Measurements from ENCODE around the gene CFAP47. TPM values are rescaled to one million over a fixed set of nuclear protein-coding genes. Genes with fewer than 3 reads are reported as not detected.

CFAP47 gene
- total and polyA plus RNA-seq, 2 of the 8 experiments (the other 6 are each of a cell fraction or from before 2014, with no cell fraction given): 0.04 TPM; not detected in 1

DNA sequence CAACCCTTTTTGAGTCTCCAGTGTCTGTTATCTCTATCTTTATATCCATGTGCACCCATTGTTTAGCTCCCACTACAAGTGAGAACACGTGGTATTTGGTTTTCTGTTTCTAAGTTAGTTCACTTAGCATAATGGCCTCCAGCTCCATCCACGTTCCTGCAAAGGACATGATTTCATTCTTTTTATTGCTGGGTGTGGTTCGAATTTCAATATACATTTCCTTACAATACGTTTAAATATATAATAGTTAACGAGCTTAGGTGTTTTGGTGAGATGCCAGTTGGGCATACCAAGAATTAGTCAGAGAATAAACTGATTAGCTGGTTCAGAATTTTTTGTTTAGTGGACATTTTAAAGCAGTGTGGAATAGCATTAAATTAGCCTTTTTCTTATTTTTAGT, 196.7 kb downstream of the CFAP47 start (continued):
- TF ChIP-seq, protein P1, sequence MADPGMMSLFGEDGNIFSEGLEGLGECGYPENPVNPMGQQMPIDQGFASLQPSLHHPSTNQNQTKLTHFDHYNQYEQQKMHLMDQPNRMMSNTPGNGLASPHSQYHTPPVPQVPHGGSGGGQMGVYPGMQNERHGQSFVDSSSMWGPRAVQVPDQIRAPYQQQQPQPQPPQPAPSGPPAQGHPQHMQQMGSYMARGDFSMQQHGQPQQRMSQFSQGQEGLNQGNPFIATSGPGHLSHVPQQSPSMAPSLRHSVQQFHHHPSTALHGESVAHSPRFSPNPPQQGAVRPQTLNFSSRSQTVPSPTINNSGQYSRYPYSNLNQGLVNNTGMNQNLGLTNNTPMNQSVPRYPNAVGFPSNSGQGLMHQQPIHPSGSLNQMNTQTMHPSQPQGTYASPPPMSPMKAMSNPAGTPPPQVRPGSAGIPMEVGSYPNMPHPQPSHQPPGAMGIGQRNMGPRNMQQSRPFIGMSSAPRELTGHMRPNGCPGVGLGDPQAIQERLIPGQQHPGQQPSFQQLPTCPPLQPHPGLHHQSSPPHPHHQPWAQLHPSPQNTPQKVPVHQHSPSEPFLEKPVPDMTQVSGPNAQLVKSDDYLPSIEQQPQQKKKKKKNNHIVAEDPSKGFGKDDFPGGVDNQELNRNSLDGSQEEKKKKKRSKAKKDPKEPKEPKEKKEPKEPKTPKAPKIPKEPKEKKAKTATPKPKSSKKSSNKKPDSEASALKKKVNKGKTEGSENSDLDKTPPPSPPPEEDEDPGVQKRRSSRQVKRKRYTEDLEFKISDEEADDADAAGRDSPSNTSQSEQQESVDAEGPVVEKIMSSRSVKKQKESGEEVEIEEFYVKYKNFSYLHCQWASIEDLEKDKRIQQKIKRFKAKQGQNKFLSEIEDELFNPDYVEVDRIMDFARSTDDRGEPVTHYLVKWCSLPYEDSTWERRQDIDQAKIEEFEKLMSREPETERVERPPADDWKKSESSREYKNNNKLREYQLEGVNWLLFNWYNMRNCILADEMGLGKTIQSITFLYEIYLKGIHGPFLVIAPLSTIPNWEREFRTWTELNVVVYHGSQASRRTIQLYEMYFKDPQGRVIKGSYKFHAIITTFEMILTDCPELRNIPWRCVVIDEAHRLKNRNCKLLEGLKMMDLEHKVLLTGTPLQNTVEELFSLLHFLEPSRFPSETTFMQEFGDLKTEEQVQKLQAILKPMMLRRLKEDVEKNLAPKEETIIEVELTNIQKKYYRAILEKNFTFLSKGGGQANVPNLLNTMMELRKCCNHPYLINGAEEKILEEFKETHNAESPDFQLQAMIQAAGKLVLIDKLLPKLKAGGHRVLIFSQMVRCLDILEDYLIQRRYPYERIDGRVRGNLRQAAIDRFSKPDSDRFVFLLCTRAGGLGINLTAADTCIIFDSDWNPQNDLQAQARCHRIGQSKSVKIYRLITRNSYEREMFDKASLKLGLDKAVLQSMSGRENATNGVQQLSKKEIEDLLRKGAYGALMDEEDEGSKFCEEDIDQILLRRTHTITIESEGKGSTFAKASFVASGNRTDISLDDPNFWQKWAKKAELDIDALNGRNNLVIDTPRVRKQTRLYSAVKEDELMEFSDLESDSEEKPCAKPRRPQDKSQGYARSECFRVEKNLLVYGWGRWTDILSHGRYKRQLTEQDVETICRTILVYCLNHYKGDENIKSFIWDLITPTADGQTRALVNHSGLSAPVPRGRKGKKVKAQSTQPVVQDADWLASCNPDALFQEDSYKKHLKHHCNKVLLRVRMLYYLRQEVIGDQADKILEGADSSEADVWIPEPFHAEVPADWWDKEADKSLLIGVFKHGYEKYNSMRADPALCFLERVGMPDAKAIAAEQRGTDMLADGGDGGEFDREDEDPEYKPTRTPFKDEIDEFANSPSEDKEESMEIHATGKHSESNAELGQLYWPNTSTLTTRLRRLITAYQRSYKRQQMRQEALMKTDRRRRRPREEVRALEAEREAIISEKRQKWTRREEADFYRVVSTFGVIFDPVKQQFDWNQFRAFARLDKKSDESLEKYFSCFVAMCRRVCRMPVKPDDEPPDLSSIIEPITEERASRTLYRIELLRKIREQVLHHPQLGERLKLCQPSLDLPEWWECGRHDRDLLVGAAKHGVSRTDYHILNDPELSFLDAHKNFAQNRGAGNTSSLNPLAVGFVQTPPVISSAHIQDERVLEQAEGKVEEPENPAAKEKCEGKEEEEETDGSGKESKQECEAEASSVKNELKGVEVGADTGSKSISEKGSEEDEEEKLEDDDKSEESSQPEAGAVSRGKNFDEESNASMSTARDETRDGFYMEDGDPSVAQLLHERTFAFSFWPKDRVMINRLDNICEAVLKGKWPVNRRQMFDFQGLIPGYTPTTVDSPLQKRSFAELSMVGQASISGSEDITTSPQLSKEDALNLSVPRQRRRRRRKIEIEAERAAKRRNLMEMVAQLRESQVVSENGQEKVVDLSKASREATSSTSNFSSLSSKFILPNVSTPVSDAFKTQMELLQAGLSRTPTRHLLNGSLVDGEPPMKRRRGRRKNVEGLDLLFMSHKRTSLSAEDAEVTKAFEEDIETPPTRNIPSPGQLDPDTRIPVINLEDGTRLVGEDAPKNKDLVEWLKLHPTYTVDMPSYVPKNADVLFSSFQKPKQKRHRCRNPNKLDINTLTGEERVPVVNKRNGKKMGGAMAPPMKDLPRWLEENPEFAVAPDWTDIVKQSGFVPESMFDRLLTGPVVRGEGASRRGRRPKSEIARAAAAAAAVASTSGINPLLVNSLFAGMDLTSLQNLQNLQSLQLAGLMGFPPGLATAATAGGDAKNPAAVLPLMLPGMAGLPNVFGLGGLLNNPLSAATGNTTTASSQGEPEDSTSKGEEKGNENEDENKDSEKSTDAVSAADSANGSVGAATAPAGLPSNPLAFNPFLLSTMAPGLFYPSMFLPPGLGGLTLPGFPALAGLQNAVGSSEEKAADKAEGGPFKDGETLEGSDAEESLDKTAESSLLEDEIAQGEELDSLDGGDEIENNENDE (IDR thresholded peaks at IDR 0.05; ENCODE audit: insufficient replicate concordance, low read length): no peak
- TF ChIP-seq CBX8 (IDR thresholded peaks at IDR 0.05; ENCODE audit: borderline replicate concordance, low read depth, low read length) (no peak), SUZ12 (IDR thresholded peaks at IDR 0.05; ENCODE audit: low read length) (no peak), MAFK (IDR thresholded peaks at IDR 0.05; ENCODE audit: low read depth, low read length) (no peak), RAD21 (IDR thresholded peaks at IDR 0.05 in 1 of 2, conservative IDR thresholded peaks at IDR 0.05 in 1 of 2; ENCODE audit: low read depth in 2 of 2, low read length in 2 of 2) (no peak), ZNF274 (IDR thresholded peaks at IDR 0.05; ENCODE audit: borderline replicate concordance, extremely low read depth, low read length) (no peak), FOSL1 (IDR thresholded peaks at IDR 0.05; ENCODE audit: insufficient read depth, low read depth, low read length) (no peak)
- TF ChIP-seq, protein P2, sequence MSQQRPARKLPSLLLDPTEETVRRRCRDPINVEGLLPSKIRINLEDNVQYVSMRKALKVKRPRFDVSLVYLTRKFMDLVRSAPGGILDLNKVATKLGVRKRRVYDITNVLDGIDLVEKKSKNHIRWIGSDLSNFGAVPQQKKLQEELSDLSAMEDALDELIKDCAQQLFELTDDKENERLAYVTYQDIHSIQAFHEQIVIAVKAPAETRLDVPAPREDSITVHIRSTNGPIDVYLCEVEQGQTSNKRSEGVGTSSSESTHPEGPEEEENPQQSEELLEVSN (IDR thresholded peaks at IDR 0.05): no peak
- TF ChIP-seq, protein P3, sequence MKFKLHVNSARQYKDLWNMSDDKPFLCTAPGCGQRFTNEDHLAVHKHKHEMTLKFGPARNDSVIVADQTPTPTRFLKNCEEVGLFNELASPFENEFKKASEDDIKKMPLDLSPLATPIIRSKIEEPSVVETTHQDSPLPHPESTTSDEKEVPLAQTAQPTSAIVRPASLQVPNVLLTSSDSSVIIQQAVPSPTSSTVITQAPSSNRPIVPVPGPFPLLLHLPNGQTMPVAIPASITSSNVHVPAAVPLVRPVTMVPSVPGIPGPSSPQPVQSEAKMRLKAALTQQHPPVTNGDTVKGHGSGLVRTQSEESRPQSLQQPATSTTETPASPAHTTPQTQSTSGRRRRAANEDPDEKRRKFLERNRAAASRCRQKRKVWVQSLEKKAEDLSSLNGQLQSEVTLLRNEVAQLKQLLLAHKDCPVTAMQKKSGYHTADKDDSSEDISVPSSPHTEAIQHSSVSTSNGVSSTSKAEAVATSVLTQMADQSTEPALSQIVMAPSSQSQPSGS (IDR thresholded peaks at IDR 0.05; ENCODE audit: low read length): no peak

Measured in H1 (cell line).